ENCODE data around the gene TTC28.
A peak's percentile ranks its signal among the peaks of the same experiment; 100 is the strongest.
"Not testable (repeated sequence)": the region's sequence is repeated elsewhere in the genome, so short reads cannot be mapped to it uniquely, and the experiment has no call there.

Gene TTC28

GRCh38 chr22:28500006-28500405 lies 179.6 kb downstream of the TTC28 start:
- Mint-ChIP-seq H3K4me1 (no peaks in the 10 kb centered on the region), H3K36me3 (ENCODE audit: low read depth) (no peaks in the 10 kb centered on the region), H3K4me3 (no peak overlapping the region), H3K27ac (no peak overlapping the region), H3K9me3 (no peaks in the 10 kb centered on the region), H3K27me3 (ENCODE audit: low read depth, poor library complexity) (no peaks in the 10 kb centered on the region)
- no peak for DNase-seq
- TF ChIP-seq CTCF (IDR thresholded peaks at IDR 0.05): no peak

GRCh38 chr22:28498044-28498443 lies 181.6 kb downstream of the TTC28 start:
- H3K27me3 Mint-ChIP-seq (ENCODE audit: low read depth, poor library complexity): no peaks in the 10 kb centered on the region
- no peak overlapping the region for H3K4me3 Mint-ChIP-seq
- H3K4me1 Mint-ChIP-seq: no peaks in the 10 kb centered on the region
- peaks cover 8% of the 10 kb centered on the region for H3K36me3 Mint-ChIP-seq (ENCODE audit: low read depth)
- no peak for TF ChIP-seq CTCF (IDR thresholded peaks at IDR 0.05)
- DNase-seq: no peak
- H3K9me3 Mint-ChIP-seq: no peaks in the 10 kb centered on the region
- peak overlapping the region; percentile 49 for H3K27ac Mint-ChIP-seq

GRCh38 chr22:28497188-28497587 lies 182.5 kb downstream of the TTC28 start:
- H3K36me3 Mint-ChIP-seq (ENCODE audit: low read depth): peaks cover 8% of the 10 kb centered on the region
- H3K4me1 Mint-ChIP-seq: no peaks in the 10 kb centered on the region
- no peak for DNase-seq
- H3K4me3 Mint-ChIP-seq: no peak overlapping the region
- H3K9me3 Mint-ChIP-seq: no peaks in the 10 kb centered on the region
- TF ChIP-seq CTCF (IDR thresholded peaks at IDR 0.05): no peak
- H3K27ac Mint-ChIP-seq: no peak overlapping the region
- H3K27me3 Mint-ChIP-seq (ENCODE audit: low read depth, poor library complexity): no peaks in the 10 kb centered on the region

- H3K4me3 Mint-ChIP-seq; DNase-seq; H3K4me1 Mint-ChIP-seq; H3K27ac Mint-ChIP-seq; H3K27me3 Mint-ChIP-seq (ENCODE audit: low read depth, poor library complexity): not testable (repeated sequence)
- peaks cover 14% of the 10 kb centered on the region for H3K36me3 Mint-ChIP-seq (ENCODE audit: low read depth)
- H3K9me3 Mint-ChIP-seq: peaks cover 18% of the 10 kb centered on the region
Measured at GRCh38 chr22:28491289-28491688, 188.4 kb downstream of the TTC28 start.

- Mint-ChIP-seq H3K27me3 (ENCODE audit: low read depth, poor library complexity) (peaks cover 3% of the 10 kb centered on the region), H3K4me1 (peaks cover 7% of the 10 kb centered on the region), H3K4me3 (no peak overlapping the region)
Measured at GRCh38 chr22:28488825-28489224, 190.8 kb downstream of the TTC28 start.

GRCh38 chr22:28484662-28485061 lies 195.0 kb downstream of the TTC28 start:
- H3K4me3 Mint-ChIP-seq: no peak overlapping the region
- peaks cover 7% of the 10 kb centered on the region for H3K4me1 Mint-ChIP-seq
- DNase-seq: no peak
- no peaks in the 10 kb centered on the region for H3K9me3 Mint-ChIP-seq
- peak overlapping the region; percentile 1 for H3K27ac Mint-ChIP-seq
- H3K27me3 Mint-ChIP-seq (ENCODE audit: low read depth, poor library complexity): no peaks in the 10 kb centered on the region
- no peaks in the 10 kb centered on the region for H3K36me3 Mint-ChIP-seq (ENCODE audit: low read depth)
- no peak for TF ChIP-seq CTCF (IDR thresholded peaks at IDR 0.05)

More at GRCh38 chr22:28488825-28489224, 190.8 kb downstream of the TTC28 start:
- no peak for TF ChIP-seq CTCF (IDR thresholded peaks at IDR 0.05)
- Mint-ChIP-seq H3K27ac (no peak overlapping the region), H3K36me3 (ENCODE audit: low read depth) (peaks cover 10% of the 10 kb centered on the region), H3K9me3 (peaks cover 18% of the 10 kb centered on the region)
- no peak for DNase-seq
